Measurements from ENCODE around the gene BLOC1S5.

GRCh38 chr6:8030920-8031319, 33.3 kb downstream of the BLOC1S5 start:
- TF ChIP-seq FOXM1 (IDR thresholded peaks at IDR 0.05; ENCODE audit: borderline replicate concordance, low read depth) (no peak), RAD21 (IDR thresholded peaks at IDR 0.05; ENCODE audit: low read depth) (no peak), MAX (IDR thresholded peaks at IDR 0.05) (no peak), EP300 (IDR thresholded peaks at IDR 0.05; ENCODE audit: borderline replicate concordance) (no peak), YY1 (IDR thresholded peaks at IDR 0.05; ENCODE audit: low read depth) (no peak), CREB1 (IDR thresholded peaks at IDR 0.05; ENCODE audit: low read depth) (no peak), CEBPB (IDR thresholded peaks at IDR 0.05) (no peak), REST (IDR thresholded peaks at IDR 0.05; ENCODE audit: low read depth) (no peak), TEAD4 (IDR thresholded peaks at IDR 0.05) (no peak)

Data from Ishikawa (cell line).